GM19099 (cell line): ENCODE measurements around the gene HOXD11.

Experiments used
- POLR2A ChIP-seq: IDR thresholded peaks from 3 replicates; pipeline ENCODE4 v1.6.1; 2011; ENCODE audit warnings: low read depth; ENCODE audit not compliant: insufficient read length; ENCODE audit errors: extremely low read depth

Gene HOXD11

GRCh38 chr2:176105730-176106580 lies 1.1 kb upstream of the HOXD11 start:
- no peak for TF ChIP-seq POLR2A

- TF ChIP-seq POLR2A: no peak
Measured at GRCh38 chr2:176107731-176108181, 676 bp downstream of the HOXD11 start.

- no peak for TF ChIP-seq POLR2A
Measured at GRCh38 chr2:176109192-176109901, 2.3 kb downstream of the HOXD11 start.

DNA sequence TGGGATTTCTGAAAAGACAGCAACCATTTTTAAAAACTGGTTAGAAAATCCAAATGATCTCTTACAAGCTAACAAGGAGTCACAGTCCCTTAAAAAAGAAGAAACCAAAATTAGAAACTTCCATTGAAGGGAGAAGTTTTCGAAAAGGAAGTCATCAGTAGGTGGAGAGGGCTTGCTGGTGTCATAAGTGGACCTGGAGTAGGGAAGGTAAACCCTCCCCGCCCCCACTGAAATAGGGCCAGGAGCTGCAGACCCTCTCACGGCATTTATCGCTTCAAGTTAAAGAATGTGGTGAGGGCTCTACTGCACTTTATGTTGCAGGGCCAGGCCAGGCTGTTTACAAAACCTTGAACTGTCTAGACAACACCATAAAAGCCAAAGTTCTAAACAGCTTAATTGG lies 2.9 kb downstream of the HOXD11 start:
- no peak for TF ChIP-seq POLR2A

DNA sequence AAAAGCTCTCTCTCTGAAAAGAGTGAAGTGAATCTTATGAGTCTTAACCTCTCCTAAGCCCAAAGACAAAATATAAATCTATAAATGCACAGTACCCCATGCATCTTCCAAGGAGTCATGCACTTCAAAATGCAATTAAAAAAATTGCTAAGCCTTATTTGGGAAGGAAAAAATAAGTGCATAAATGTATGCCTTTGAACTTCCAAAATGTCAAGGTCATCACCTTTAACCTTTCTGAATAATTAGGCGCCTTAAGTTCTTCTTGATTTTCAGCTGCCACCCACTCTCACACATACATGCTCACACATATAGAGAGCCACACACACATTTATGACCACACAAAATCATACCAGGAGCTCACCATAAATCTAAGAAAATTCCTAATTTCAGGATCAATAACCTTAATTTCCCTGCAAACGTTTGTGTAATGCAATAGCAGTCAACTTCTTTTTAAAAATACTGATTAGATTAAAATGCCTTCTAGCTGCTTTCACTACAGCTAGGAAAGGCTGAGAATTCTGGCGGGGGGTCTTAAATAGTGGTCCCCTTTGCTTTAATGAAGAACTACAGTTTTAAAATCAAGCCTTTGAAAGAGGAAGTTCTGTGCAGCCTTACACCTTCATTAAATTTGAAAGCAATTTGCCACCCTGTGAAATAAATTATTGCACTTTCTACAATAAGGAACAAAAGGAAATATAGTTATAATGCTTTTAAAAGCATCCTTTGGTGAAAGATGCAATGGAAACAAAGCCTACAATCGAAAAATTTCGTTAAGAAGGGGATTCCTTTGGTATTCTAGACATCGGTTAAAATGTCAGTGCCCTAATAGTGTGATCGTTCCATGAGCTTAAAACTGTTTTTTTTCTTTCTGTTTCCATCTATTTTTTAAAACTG lies 3.6 kb downstream of the HOXD11 start:
- no peak for TF ChIP-seq POLR2A

DNA sequence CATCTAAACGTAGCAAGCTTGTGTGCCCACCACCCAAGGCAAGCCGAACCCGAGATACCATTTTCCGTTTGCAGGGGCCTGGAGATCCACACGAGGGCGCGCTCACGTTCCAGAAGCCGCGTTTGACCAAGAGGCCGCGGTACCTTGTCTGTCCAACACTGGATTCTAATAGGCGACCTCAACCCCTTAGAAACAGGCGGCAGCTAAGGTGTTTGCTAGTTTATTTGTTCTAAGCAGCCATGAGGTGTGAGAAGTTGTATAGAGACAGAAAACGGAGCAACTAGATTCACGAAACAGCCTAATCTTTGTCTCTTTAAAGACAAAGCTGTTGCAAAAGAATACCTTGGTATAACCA lies 4.2 kb downstream of the HOXD11 start:
- no peak for TF ChIP-seq POLR2A

GRCh38 chr2:176111846-176112374 lies 4.8 kb downstream of the HOXD11 start:
- TF ChIP-seq POLR2A: no peak

- TF ChIP-seq POLR2A: no peak
Measured at GRCh38 chr2:176112375-176113302, 5.6 kb downstream of the HOXD11 start.

DNA sequence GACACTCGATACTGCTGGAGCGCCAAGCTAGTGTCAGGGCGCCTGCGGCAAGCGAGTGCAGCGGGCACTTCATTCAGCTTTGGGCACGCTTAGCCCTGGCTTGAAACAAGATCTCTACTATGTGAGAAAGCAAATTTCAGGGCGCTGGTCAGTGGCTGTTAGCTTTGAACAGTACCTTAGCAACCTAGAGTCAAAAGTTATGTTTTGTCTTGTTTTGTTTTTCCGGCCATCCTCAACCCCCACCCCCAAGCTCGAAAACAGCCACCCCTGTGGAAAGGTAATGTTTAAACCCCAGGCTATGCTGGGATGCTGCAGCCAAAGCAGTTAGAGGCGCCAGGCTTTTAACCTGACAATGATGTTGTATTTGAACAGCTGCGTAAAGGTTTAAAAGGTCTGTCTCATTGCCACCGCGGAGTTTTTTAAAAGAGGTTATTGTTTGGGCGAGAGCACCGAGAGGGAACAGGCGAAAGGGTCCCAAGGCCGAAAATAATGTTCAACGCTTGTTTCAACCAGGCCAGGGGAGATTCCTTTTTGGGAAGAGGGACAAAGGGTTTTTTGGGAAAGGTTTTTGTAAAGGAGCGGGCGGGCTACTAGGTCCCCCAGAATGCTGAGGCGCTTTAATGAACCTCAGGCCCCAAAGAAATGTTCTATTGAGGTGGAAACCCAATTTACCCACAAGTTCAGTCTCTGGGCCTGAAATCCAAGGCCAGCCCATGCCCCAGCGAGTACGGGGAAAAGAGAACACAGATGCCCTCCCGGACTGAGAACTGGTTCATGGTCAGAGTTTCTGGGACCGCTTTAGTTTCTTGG lies 7.2 kb downstream of the HOXD11 start:
- no peak for TF ChIP-seq POLR2A

GRCh38 chr2:176114930-176115625 lies 8.0 kb downstream of the HOXD11 start:
- no peak for TF ChIP-seq POLR2A

DNA sequence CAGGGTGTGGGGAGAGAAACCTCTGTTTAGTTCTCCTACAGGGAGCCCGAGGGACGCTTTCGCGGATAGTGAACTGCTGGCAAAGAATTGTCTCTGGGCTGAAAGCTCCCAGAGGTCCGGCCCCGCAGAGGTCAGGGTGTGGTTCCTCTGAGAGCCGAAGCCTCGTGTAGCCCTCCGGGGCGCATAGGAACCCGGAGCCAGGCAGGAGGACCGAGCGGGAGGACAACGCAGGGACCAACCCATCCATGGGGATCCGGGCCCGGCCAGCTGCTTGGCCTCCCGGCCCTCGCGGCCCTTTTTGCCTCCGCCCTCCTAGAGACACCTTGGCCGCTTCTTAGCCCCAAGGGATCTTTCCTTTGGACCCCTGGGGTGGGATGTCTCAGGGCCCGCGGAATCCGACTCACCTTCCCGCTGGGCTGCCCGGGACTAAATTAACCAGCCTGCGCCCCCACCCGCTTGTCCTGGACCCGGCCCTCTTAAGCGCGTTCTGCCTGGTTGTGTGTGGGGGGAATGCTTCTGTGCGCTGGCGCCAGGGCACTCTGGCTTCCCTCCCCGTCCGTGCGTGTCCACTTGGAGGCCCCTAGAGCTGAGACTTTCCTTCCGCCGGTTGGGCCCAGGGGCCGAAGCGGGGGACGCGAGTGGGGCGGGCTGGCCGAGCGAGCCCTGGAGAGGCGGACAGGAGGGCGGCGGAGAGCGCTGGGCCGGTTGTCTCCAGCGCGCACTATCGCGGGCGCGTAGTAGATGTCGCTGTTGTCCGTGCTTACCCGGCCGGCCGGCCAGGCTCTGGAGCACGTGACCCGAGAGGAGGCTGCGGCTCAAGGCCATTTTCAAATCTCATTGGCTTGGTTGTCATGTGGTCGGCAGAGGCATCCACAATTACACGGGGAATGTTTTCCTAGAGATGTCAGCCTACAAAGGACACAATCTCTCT lies 9.1 kb downstream of the HOXD11 start, which contains the start of gene HOXD10:
Gene HOXD10 (plus strand): TSS at position 896 of the 931 bp plus-strand sequence. CDS start 56 bp downstream, outside the sequence.
- no peak for TF ChIP-seq POLR2A
